ENCODE measurements around the gene LEO1. TPM values are rescaled to one million over a fixed set of nuclear protein-coding genes. Genes with fewer than 3 reads are reported as not detected.

The LEO1 gene
- total RNA-seq, 4 donors from 2014 or later: 8.6 to 45.3 (median 27.8) TPM

DNA sequence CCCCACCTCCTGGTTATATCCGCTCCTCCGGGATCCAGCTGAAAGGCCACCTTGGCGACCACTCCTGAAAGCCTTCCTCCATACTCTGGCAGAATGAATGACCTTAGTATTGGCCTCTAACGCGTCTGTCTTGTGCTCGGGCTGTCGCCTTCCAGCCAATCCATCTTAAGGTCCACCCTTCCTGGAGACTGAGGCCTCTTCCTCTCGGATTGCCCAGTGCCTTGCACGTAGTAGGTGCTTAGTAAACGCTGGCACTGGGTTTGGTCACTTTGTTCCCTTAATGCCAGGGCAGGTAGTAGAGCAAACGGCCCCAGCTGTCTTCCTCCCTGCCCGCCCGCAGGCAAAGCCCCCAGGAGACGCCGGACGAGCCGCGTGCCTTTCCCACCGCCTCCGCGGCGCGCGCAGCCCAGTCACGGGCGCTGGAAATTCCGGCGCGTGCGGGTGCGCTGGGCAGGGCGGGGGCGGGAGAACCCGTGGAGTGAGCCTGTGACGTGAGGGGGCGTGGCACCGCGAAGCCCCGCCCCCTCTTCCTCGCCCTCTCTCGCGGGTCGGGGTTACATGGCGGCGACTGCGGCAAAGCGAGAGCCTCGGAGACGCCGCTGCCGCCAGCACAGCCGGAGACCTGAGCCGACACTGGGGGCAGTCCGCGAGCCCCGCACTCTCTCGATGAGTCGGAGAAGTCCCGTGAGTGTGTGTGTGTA is 47.3 kb upstream of the LEO1 start, which contains the start of gene MAPK6:
Gene MAPK6 (plus strand): TSS at position 527 of the 701 bp plus-strand sequence. CDS start 27,242 bp downstream, outside the sequence.
- Histone ChIP-seq H3K4me1 (peaks cover 0 to 5% of the 10 kb centered on the region in 2 donors), H3K27me3 (no peaks in the 10 kb centered on the region), H3K9me3 (no peaks in the 10 kb centered on the region), H3K4me3 (peak within 1 kb of the TSS; percentile 47 to 63), H3K27ac (peak within 1 kb of the TSS; percentile 93 to 99), H3K36me3 (no peaks in the 10 kb centered on the region)
- peak; percentile 92 to 95 for DNase-seq
- intact Hi-C loops (cut with DNase I; ENCODE audit: low total_unique reads): no loop called here
- TF ChIP-seq, protein P1, sequence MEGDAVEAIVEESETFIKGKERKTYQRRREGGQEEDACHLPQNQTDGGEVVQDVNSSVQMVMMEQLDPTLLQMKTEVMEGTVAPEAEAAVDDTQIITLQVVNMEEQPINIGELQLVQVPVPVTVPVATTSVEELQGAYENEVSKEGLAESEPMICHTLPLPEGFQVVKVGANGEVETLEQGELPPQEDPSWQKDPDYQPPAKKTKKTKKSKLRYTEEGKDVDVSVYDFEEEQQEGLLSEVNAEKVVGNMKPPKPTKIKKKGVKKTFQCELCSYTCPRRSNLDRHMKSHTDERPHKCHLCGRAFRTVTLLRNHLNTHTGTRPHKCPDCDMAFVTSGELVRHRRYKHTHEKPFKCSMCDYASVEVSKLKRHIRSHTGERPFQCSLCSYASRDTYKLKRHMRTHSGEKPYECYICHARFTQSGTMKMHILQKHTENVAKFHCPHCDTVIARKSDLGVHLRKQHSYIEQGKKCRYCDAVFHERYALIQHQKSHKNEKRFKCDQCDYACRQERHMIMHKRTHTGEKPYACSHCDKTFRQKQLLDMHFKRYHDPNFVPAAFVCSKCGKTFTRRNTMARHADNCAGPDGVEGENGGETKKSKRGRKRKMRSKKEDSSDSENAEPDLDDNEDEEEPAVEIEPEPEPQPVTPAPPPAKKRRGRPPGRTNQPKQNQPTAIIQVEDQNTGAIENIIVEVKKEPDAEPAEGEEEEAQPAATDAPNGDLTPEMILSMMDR (IDR thresholded peaks at IDR 0.05): peak in 1 of 4 experiments; percentile 4
- peak; percentile 97 to 98 for TF ChIP-seq POLR2A (IDR thresholded peaks at IDR 0.05)

DNA sequence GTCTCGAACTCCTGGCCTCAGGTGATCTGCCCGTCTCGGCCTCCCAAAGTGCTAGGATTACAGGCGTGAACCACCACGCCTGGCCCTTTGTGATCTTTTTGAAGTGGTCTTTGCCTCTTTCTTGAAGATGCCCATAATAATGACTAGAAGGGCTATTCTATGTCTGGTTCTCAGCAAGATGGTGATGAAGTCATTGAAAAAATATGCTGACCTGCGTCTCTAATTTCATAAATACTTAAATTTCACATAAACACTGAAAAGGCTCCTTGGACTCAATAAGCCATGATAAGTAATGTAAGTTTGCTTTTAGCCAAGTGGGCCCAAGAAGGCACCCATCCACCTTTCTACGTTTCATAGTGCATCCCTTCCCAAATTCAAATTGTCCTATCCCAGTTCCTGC is 46.7 kb upstream of the LEO1 start:
- intact Hi-C loops (cut with DNase I; ENCODE audit: low total_unique reads): no loop called here
- no peaks in the 10 kb centered on the region for H3K9me3 ChIP-seq
- H3K36me3 ChIP-seq: no peaks in the 10 kb centered on the region
- DNase-seq: no peak
- peaks cover 0 to 5% of the 10 kb centered on the region in 2 donors for H3K4me1 ChIP-seq
- peak overlapping the region; percentile 93 to 99 for H3K27ac ChIP-seq
- no peak for TF ChIP-seq POLR2A (IDR thresholded peaks at IDR 0.05)
- TF ChIP-seq, protein P1 (IDR thresholded peaks at IDR 0.05): no peak
- peak overlapping the region in 1 of 2 donors; percentile 47 for H3K4me3 ChIP-seq
- H3K27me3 ChIP-seq: no peaks in the 10 kb centered on the region

DNA sequence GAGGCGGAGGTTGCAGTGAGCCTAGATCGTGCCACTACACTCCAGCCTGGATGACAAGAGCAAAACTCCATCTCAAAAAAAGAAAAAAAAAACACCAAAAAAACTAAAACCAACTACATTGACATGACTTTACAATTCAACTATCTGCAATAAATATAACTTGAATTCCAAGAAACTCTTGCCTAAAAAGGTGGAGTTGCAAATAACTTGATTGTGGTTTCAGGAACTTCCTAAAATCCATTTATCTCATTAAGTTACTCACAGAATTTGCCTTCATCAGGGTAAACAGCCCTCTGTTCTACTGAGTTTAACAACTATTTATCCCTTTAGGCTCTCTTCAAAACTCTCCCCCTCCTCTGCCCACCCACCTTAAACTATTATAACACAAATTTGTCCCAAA is 44.7 kb upstream of the LEO1 start:
- H3K9me3 ChIP-seq: no peaks in the 10 kb centered on the region
- intact Hi-C loops (cut with DNase I; ENCODE audit: low total_unique reads): no loop called here
- H3K36me3 ChIP-seq: no peaks in the 10 kb centered on the region
- no peak for DNase-seq
- no peak overlapping the region for H3K4me3 ChIP-seq
- no peak overlapping the region for H3K27ac ChIP-seq
- no peaks in the 10 kb centered on the region for H3K27me3 ChIP-seq
- H3K4me1 ChIP-seq: peaks cover 0 to 5% of the 10 kb centered on the region in 2 donors
- TF ChIP-seq POLR2A (IDR thresholded peaks at IDR 0.05): no peak
- TF ChIP-seq, protein P1 (IDR thresholded peaks at IDR 0.05): no peak

DNA sequence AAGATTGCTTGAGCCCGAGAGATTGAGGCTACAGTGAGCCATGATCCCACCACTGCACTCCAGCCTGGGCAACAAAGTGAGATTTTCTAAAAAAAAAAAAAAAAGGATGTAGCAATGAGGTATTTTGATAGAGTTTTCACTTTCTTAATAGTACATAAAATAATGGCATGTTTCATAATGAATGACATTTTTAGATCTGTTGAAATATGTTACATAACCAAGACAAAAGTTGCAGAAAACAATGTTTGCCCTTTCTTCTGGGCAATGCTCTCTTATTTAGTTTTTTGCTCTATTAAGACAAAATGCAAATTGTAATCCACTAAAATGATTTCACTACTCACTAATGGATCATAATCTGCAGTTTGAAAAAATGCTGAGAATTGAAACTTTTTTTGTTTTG is 43.0 kb upstream of the LEO1 start:
- intact Hi-C loops (cut with DNase I; ENCODE audit: low total_unique reads): no loop called here
- Histone ChIP-seq H3K27me3 (no peaks in the 10 kb centered on the region), H3K36me3 (no peaks in the 10 kb centered on the region)

More for the DNA sequence above, 43.0 kb upstream of the LEO1 start:
- no peak for DNase-seq
- H3K27ac ChIP-seq: no peak overlapping the region
- no peaks in the 10 kb centered on the region for H3K9me3 ChIP-seq
- no peak for TF ChIP-seq POLR2A (IDR thresholded peaks at IDR 0.05)
- TF ChIP-seq, protein P1 (IDR thresholded peaks at IDR 0.05): no peak
- no peak overlapping the region for H3K4me3 ChIP-seq
- no peaks in the 10 kb centered on the region for H3K4me1 ChIP-seq
